GM21515 (cell line): ENCODE measurements around the gene GREM1.

ENCODE experiments used
- ATAC-seq: cut with Tn5 transposase; IDR thresholded peaks from one replicate; pipeline ENCODE4 v1.9.1; 2021; ENCODE audit not compliant: unreplicated experiment

GREM1 gene

DNA sequence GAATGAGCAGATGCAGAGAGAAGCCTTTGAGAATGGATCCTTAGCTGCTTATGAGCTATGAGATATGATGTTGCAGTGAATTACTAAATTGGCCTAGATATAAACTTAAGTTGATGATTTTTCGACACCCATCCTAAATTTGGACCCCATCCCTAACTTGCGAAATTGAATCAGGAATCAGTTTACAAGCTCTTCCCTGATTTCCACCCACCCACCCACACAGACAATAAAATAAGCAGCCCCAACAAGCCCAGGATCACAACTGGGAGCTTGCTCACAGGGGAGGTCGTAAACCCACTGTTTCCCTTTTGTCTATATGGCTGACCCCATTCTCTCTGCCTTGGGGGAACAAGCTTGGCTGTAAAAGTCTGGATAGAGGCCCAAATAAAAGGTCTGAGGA is 57.3 kb downstream of the GREM1 start:
- ATAC-seq = no peak

DNA sequence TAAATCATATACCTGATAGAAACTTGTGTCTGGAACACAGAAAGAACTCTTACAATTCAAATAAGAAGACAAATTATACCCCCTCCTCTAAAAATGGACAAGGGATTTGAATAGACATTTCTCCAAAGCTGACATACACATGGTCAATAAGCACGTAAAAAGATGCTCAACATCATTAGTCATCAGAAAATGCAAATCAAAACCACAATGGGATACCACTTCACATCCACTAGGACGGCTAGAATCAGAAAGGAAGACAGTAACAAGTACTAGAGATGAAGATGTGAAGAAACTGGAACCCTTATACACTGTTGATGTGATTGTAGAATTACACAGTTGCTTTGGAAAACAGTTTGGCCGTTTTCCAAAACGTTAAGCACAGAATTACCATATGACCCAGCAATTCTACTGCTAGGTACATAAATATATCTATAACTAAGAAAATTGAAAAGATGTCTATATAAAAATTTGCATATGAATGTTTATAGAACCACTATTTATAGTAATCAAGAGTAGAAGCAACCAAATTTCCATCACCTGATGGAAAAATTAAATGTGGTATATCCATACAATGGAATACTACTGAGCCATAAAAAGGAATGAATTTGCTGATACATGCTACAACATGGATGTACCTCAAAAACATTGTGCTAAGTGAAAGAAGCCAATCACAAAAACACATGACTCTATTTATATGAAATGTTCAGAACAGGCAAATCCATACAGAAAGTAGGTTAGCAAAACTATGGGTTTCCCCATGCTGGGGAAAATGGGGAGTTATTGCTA is 60.8 kb downstream of the GREM1 start:
- ATAC-seq = no peak

DNA sequence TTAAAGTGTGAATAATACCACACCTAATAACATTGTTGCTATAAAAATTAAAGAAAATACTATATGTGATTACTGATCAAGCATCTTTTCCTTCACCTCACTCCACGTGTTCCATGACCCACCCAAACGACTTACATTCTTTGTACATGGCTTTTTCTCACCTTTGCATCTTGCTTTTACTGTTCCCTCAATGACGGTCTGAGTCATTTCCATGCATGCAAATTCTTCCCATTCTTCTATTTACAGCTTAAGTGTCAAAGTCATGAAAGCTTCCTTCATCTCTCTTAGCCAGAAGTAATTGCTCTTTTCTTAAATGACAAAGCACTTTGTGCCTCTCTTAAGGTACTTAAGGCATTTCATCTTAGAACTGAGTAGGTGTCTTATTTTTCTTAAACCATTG is 64.0 kb downstream of the GREM1 start:
- no peak for ATAC-seq

DNA sequence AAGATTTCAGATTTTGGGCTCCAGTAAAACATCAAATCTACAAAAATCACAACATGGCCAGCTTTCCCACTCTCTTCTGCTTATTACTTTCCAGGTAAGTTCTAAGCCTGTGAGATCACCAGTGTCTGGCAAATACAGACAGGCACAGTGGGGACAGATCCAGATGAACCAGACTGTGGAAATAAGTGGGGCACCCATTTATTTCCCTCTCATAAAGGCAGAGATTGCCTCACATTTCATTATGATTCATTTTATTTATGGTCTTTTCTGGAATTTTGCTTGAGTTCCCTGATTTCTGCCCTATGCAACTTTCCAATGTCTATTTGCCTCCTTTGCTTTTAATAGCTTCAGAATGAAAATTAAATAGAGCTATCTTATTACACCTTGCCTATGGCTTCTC is 66.8 kb downstream of the GREM1 start:
- no peak for ATAC-seq

- no peak for ATAC-seq
Measured at GRCh38 chr15:32786906-32787305, 69.1 kb downstream of the GREM1 start.

- ATAC-seq = no peak
Measured at GRCh38 chr15:32787949-32788348, 70.1 kb downstream of the GREM1 start.

GRCh38 chr15:32790352-32790999 is 72.7 kb downstream of the GREM1 start:
- ATAC-seq = no peak

DNA sequence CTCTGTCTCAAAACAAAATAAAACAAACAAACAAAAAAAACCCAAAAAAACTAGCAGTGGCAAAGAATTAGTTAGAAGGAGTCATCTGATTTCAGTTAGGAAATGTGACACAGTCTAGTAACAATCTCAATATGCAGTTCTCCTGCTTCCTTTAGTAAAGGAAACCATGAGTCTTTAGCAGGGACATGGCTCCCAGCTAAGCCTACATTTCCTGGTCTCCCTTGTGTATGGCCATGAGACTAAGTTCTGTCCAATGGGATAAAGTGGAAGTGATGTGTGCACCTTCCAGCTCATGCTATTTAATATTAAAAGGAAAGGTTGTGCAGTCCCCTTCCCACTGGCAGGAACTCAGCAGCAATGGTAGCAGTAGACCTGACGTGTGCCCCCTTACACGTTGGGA is 74.6 kb downstream of the GREM1 start:
- no peak for ATAC-seq
